Measurements from ENCODE around the gene BAZ1B.

Gene BAZ1B

GRCh38 chr7:73454424-73454823, 67.7 kb downstream of the BAZ1B start:
- Histone ChIP-seq H3K4me3 (ENCODE audit: low read length) (no peak overlapping the region), H3K4me1 (ENCODE audit: control insufficient read depth, insufficient read depth, low read length) (no peaks in the 10 kb centered on the region), H3K9me3 (replicated peaks; ENCODE audit: low read length) (no peaks in the 10 kb centered on the region), H3K36me3 (ENCODE audit: insufficient read depth, low read length) (peaks cover 65% of the 10 kb centered on the region), H3K4me2 (ENCODE audit: low read length) (no peak overlapping the region), H3K27me3 (ENCODE audit: control insufficient read depth, insufficient read depth, low read length) (no peaks in the 10 kb centered on the region), H3K9ac (ENCODE audit: low read depth, low read length) (no peak overlapping the region)

DNA sequence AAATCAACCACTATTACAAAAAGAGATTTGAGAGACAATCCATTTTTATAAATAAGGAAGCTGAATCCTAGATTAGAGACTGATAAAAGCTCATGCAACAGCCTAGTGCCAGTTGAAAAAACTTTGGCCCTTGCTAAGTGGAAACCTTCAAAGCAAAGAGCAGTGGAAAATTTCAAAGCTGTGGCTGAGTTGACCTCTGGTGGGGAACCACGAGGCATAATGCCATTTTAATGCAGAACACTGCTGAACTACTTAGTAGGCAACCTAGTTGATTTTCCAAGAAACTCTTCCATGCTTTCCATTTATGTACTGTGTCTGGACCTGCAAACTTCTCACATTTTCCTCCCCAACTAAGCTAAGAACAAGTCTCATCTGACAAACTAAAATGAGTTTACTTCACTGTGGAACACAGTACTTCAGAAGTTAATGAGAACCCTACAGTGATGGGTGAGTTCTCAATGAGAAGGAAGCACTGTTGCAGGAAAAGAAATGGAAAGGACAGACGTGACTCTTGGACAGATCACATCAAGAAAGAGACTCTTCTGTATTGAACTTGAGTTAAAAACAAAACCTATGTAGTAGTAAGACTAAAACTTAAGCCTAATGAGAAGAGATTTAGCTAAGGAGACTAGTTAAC, 69.0 kb downstream of the BAZ1B start:
- Histone ChIP-seq H3K36me3 (ENCODE audit: insufficient read depth, low read length) (peaks cover 66% of the 10 kb centered on the region), H3K4me3 (ENCODE audit: low read length) (no peak overlapping the region), H3K4me2 (ENCODE audit: low read length) (no peak overlapping the region), H3K27me3 (ENCODE audit: control insufficient read depth, insufficient read depth, low read length) (no peaks in the 10 kb centered on the region), H3K9ac (ENCODE audit: low read depth, low read length) (no peak overlapping the region), H3K4me1 (ENCODE audit: control insufficient read depth, insufficient read depth, low read length) (no peaks in the 10 kb centered on the region), H3K9me3 (replicated peaks; ENCODE audit: low read length) (no peaks in the 10 kb centered on the region)

DNA sequence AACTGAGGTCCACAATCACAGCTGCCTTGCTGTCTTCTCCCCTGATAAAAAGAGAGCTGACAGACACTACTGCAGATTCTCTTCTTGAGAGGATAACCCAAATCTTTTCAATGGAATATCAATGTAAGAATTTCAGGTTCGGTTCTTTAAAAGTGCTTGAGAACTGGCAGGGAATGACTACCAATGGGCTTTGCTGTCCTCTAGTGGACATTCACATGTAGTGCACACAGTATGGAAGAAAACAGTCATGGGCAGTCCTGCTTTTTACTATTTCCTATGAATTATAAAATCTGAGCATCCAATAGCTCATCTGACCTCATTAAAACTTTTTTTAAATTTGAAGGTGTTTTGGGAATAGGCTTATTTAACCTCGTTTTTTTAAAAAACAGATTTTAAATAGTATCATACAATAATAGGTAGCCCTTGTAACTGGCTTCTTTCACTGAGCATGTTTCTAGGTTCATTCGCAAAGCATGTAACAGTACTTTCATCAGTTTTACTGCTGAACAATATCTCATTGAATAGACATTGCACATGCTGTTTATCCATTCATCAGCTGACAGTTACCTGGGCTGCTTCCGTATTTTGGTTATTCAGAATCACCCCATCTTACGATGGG, 70.2 kb downstream of the BAZ1B start:
- no peaks in the 10 kb centered on the region for H3K27me3 ChIP-seq (ENCODE audit: control insufficient read depth, insufficient read depth, low read length)
- H3K4me1 ChIP-seq (ENCODE audit: control insufficient read depth, insufficient read depth, low read length): no peaks in the 10 kb centered on the region
- no peak overlapping the region for H3K4me3 ChIP-seq (ENCODE audit: low read length)
- H3K9ac ChIP-seq (ENCODE audit: low read depth, low read length): no peak overlapping the region
- no peaks in the 10 kb centered on the region for H3K9me3 ChIP-seq (replicated peaks; ENCODE audit: low read length)
- H3K36me3 ChIP-seq (ENCODE audit: insufficient read depth, low read length): peaks cover 69% of the 10 kb centered on the region
- no peak overlapping the region for H3K4me2 ChIP-seq (ENCODE audit: low read length)

DNA sequence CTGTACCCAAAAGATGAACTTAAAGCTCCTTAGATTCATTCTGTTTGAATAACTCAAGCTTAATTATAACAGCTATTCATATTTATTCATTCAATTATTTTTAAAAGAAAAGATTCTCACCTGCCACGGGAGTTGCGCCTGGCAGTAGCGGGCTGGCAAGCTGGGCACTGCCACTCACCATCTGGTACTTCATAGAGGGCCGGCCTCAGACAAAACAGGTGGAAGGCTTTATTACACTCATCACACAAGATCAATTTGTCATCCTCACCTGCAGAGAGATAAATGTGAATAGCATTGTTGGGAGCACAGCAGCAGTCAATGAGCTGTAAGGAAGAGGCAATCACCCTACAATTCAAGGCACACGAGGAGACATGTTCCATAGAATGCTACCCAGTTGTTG, 72.7 kb downstream of the BAZ1B start:
- Histone ChIP-seq H3K36me3 (ENCODE audit: insufficient read depth, low read length) (peaks cover 74% of the 10 kb centered on the region), H3K9ac (ENCODE audit: low read depth, low read length) (no peak overlapping the region), H3K4me3 (ENCODE audit: low read length) (no peak overlapping the region), H3K4me1 (ENCODE audit: control insufficient read depth, insufficient read depth, low read length) (no peaks in the 10 kb centered on the region), H3K4me2 (ENCODE audit: low read length) (no peak overlapping the region), H3K27me3 (ENCODE audit: control insufficient read depth, insufficient read depth, low read length) (no peaks in the 10 kb centered on the region), H3K9me3 (replicated peaks; ENCODE audit: low read length) (no peaks in the 10 kb centered on the region)

DNA sequence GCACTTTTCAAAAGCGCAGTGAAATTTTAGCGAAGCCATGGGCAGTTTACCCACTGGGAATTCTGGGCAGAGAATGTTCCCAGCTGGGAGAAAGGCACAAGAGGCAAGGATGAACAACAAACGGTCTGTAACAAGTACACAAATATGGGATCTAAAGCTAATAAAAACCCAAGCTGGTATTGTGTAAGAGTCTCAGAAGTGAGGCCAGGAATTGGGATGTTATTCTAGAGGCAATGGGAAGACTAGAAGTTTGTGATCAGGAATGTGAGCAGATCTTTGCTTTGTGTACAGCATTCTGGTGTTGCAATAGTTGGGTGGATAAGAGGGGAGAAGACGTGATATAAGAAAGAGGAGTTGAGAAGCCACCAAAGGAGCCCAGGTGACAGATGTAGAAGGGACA, 73.5 kb downstream of the BAZ1B start:
- no peaks in the 10 kb centered on the region for H3K4me1 ChIP-seq (ENCODE audit: control insufficient read depth, insufficient read depth, low read length)
- peaks cover 82% of the 10 kb centered on the region for H3K36me3 ChIP-seq (ENCODE audit: insufficient read depth, low read length)
- H3K9me3 ChIP-seq (replicated peaks; ENCODE audit: low read length): no peaks in the 10 kb centered on the region
- H3K4me3 ChIP-seq (ENCODE audit: low read length): no peak overlapping the region
- H3K4me2 ChIP-seq (ENCODE audit: low read length): no peak overlapping the region
- no peak overlapping the region for H3K9ac ChIP-seq (ENCODE audit: low read depth, low read length)
- no peaks in the 10 kb centered on the region for H3K27me3 ChIP-seq (ENCODE audit: control insufficient read depth, insufficient read depth, low read length)

- Histone ChIP-seq H3K4me1 (ENCODE audit: control insufficient read depth, insufficient read depth, low read length) (no peaks in the 10 kb centered on the region), H3K9ac (ENCODE audit: low read depth, low read length) (no peak overlapping the region), H3K4me2 (ENCODE audit: low read length) (no peak overlapping the region), H3K27me3 (ENCODE audit: control insufficient read depth, insufficient read depth, low read length) (no peaks in the 10 kb centered on the region), H3K4me3 (ENCODE audit: low read length) (no peak overlapping the region), H3K9me3 (replicated peaks; ENCODE audit: low read length) (no peaks in the 10 kb centered on the region), H3K36me3 (ENCODE audit: insufficient read depth, low read length) (peaks cover 93% of the 10 kb centered on the region)
These were observed 74.9 kb downstream of the BAZ1B start for GRCh38 chr7:73447121-73447733.

DNA sequence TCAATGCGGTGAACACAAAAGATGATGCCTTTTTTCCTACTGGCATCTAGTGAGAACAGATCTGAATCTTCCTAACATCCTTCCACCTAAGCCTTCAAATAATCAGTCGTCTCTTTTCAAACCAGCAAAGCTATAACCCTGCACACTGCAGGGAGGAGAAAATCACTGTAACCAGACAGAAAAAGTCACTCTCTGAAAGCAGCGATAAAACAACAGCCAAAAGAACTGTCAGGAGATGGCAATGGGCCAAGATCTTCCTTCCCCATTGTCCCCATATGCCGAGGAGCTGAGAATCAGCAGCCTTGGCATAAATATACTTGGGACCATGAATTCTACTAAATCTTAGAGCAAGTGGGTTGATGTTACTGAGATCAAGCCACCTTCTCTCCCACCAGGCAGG, 75.4 kb downstream of the BAZ1B start:
- no peaks in the 10 kb centered on the region for H3K9me3 ChIP-seq (replicated peaks; ENCODE audit: low read length)
- no peak overlapping the region for H3K4me3 ChIP-seq (ENCODE audit: low read length)
- no peak overlapping the region for H3K4me2 ChIP-seq (ENCODE audit: low read length)
- peaks cover 93% of the 10 kb centered on the region for H3K36me3 ChIP-seq (ENCODE audit: insufficient read depth, low read length)
- H3K9ac ChIP-seq (ENCODE audit: low read depth, low read length): no peak overlapping the region
- no peaks in the 10 kb centered on the region for H3K27me3 ChIP-seq (ENCODE audit: control insufficient read depth, insufficient read depth, low read length)
- no peaks in the 10 kb centered on the region for H3K4me1 ChIP-seq (ENCODE audit: control insufficient read depth, insufficient read depth, low read length)

DNA sequence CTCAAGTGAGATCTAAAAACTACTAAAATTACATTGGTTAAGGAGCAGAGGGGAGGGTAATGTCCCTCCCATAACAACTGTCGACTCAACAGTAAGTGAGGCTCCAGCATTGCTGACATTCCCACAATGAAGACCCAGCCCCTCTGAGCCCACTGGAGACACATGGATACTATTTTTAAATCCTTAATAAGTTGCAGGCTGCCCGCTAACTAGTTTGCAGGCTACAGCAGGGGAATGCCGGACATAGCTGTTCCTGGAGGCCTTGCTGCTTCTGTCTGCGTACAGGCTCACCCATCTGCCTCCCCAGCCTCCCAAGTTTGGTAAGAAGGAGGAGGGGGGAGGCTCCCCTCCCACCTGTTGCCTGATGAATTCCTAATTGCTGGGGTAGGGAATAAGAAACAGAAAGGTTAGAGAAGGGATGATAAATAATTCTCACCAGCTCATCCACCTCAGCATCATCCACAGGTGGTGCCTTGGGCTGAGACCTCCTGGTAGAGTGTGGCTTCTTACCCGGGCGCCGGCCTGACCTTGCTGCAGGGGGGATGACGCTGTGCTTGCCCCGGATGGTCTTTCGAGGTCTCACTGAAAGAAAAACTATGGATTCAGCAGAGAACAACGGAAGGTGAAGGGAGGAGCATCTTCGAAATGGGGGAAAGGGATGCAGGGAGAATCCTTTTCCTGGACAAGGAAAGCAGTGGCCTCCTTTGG, 78.4 kb downstream of the BAZ1B start:
- no peaks in the 10 kb centered on the region for H3K9me3 ChIP-seq (replicated peaks; ENCODE audit: low read length)
- peaks cover 88% of the 10 kb centered on the region for H3K36me3 ChIP-seq (ENCODE audit: insufficient read depth, low read length)
- H3K4me2 ChIP-seq (ENCODE audit: low read length): no peak overlapping the region
- H3K27me3 ChIP-seq (ENCODE audit: control insufficient read depth, insufficient read depth, low read length): no peaks in the 10 kb centered on the region
- no peak overlapping the region for H3K4me3 ChIP-seq (ENCODE audit: low read length)
- no peak overlapping the region for H3K9ac ChIP-seq (ENCODE audit: low read depth, low read length)
- H3K4me1 ChIP-seq (ENCODE audit: control insufficient read depth, insufficient read depth, low read length): no peaks in the 10 kb centered on the region

- no peak overlapping the region for H3K4me2 ChIP-seq (ENCODE audit: low read length)
- H3K9me3 ChIP-seq (replicated peaks; ENCODE audit: low read length): no peaks in the 10 kb centered on the region
- no peaks in the 10 kb centered on the region for H3K27me3 ChIP-seq (ENCODE audit: control insufficient read depth, insufficient read depth, low read length)
- no peak overlapping the region for H3K9ac ChIP-seq (ENCODE audit: low read depth, low read length)
- H3K4me3 ChIP-seq (ENCODE audit: low read length): no peak overlapping the region
- peaks cover 86% of the 10 kb centered on the region for H3K36me3 ChIP-seq (ENCODE audit: insufficient read depth, low read length)
- no peaks in the 10 kb centered on the region for H3K4me1 ChIP-seq (ENCODE audit: control insufficient read depth, insufficient read depth, low read length)
These were observed 79.1 kb downstream of the BAZ1B start for GRCh38 chr7:73442903-73443500.

DNA sequence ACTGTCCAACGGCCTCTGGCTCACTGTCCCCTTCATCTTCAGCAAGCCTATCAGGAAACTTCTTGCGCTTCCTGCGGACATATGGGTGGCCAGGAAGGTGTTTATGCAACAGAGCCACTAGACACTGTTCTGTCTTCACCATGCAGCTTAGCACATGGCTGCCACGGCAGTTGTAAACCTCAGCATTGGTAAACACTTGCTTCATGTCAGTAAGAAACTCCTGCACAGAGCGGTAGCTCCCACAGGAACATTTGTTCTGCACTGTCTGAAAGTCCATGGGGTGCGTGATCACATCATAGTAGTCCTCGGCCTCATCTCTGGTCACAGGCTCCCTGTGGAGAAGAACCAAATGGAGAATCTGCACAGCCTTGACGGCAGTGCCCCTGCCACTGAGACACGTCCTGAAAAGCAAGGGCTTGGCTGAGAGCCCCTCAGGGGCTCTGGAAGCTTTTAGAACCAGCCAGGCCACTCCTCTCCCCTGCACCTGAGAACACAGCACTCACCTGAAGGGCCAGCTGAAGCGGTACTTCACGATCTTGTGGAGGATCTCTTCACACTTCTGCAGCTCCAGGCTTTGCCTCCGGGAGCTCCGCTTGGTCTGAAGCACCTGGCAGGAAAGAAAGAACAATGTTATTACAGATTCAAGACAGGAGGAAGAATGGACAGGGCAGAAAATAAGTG, 79.7 kb downstream of the BAZ1B start:
- H3K9me3 ChIP-seq (replicated peaks; ENCODE audit: low read length): no peaks in the 10 kb centered on the region
- no peak overlapping the region for H3K4me2 ChIP-seq (ENCODE audit: low read length)
- H3K9ac ChIP-seq (ENCODE audit: low read depth, low read length): no peak overlapping the region
- no peak overlapping the region for H3K4me3 ChIP-seq (ENCODE audit: low read length)
- peaks cover 80% of the 10 kb centered on the region for H3K36me3 ChIP-seq (ENCODE audit: insufficient read depth, low read length)
- H3K27me3 ChIP-seq (ENCODE audit: control insufficient read depth, insufficient read depth, low read length): no peaks in the 10 kb centered on the region
- H3K4me1 ChIP-seq (ENCODE audit: control insufficient read depth, insufficient read depth, low read length): no peaks in the 10 kb centered on the region

DNA sequence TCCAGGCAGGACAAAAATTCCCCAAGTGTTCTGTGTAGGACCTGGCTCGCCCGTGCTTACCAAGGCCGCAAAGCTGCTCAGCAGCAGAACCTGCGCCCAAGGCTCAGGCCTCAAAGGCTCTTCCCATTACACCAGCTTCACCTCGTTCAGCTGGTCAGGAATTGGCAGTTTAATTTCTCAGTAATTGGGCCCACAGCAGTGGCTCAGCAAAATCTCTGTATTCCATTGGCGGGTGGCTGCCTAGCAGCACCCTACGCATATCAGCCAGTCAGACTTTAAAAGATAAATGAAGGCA, 82.7 kb downstream of the BAZ1B start:
- no peak overlapping the region for H3K4me3 ChIP-seq (ENCODE audit: low read length)
- H3K9ac ChIP-seq (ENCODE audit: low read depth, low read length): no peak overlapping the region
- no peak overlapping the region for H3K4me2 ChIP-seq (ENCODE audit: low read length)
- peaks cover 51% of the 10 kb centered on the region for H3K36me3 ChIP-seq (ENCODE audit: insufficient read depth, low read length)
- peaks cover 9% of the 10 kb centered on the region for H3K4me1 ChIP-seq (ENCODE audit: control insufficient read depth, insufficient read depth, low read length)
- H3K9me3 ChIP-seq (replicated peaks; ENCODE audit: low read length): no peaks in the 10 kb centered on the region
- peaks cover 5% of the 10 kb centered on the region for H3K27me3 ChIP-seq (ENCODE audit: control insufficient read depth, insufficient read depth, low read length)

Measured in skeletal muscle satellite cell (primary cell).